ENCODE data around the gene COA3. TPM values are rescaled to one million over a fixed set of nuclear protein-coding genes. Genes with fewer than 3 reads are reported as not detected.
"Not testable (repeated sequence)": the region's sequence is repeated elsewhere in the genome, so short reads cannot be mapped to it uniquely, and the experiment has no call there.

The COA3 gene
- total RNA-seq, 2 donors from 2014 or later = 142 to 167 TPM

- DNase-seq (no peak), ATAC-seq (no peak)
- intact Hi-C loops (cut with DNase I, micrococcal nuclease) = no loop called here
Measured at GRCh38 chr17:42784811-42785592, 13.5 kb downstream of the COA3 start.

GRCh38 chr17:42784409-42784808 is 14.1 kb downstream of the COA3 start:
- intact Hi-C loops (cut with DNase I, micrococcal nuclease) = no loop called here
- ATAC-seq (no peak), DNase-seq (no peak)

- ATAC-seq (no peak), DNase-seq (no peak)
- intact Hi-C loops (cut with DNase I, micrococcal nuclease) = no loop called here
Measured at GRCh38 chr17:42783791-42784138, 14.7 kb downstream of the COA3 start.

- intact Hi-C loops (cut with DNase I, micrococcal nuclease) = no loop called here
- DNase-seq = no peak
- no peak for ATAC-seq
Measured at GRCh38 chr17:42783062-42783790, 15.3 kb downstream of the COA3 start.

GRCh38 chr17:42782166-42783061 is 16.1 kb downstream of the COA3 start:
- ATAC-seq (peak; percentile 28), DNase-seq (no peak)
- intact Hi-C loops (cut with DNase I, micrococcal nuclease) = no loop called here

- ATAC-seq = peak; percentile 1
- DNase-seq = no peak
- intact Hi-C loops (cut with DNase I, micrococcal nuclease) = no loop called here
Measured at GRCh38 chr17:42781639-42782165, 16.8 kb downstream of the COA3 start.

GRCh38 chr17:42780851-42781638 is 17.5 kb downstream of the COA3 start:
- peak; percentile 7 for ATAC-seq
- DNase-seq = no peak
- intact Hi-C loops (cut with DNase I, micrococcal nuclease) = no loop called here

- intact Hi-C loops (cut with DNase I, micrococcal nuclease) = no loop called here
- ATAC-seq (peak; percentile 71), DNase-seq (peak; percentile 77 to 89)
Measured at GRCh38 chr17:42779936-42780850, 18.3 kb downstream of the COA3 start, which contains the start of gene WNK4. WNK4 (plus strand) TSS chr17:42780610; CDS start chr17:42780699, 89 bp downstream.

GRCh38 chr17:42779304-42779935 is 19.1 kb downstream of the COA3 start:
- ATAC-seq (peak; percentile 25), DNase-seq (peak in 1 of 2 donors; percentile 50)
- intact Hi-C loops (cut with DNase I, micrococcal nuclease) = no loop called here

GRCh38 chr17:42778570-42778969 is 19.9 kb downstream of the COA3 start:
- intact Hi-C loops (cut with DNase I, micrococcal nuclease) = no loop called here
- ATAC-seq (no peak), DNase-seq (no peak)

GRCh38 chr17:42775534-42776098 is 22.9 kb downstream of the COA3 start:
- DNase-seq (no peak), ATAC-seq (no peak)
- intact Hi-C loops (cut with DNase I, micrococcal nuclease) = no loop called here

GRCh38 chr17:42774066-42774745 is 24.3 kb downstream of the COA3 start:
- DNase-seq (no peak), ATAC-seq (no peak)
- intact Hi-C loops (cut with DNase I, micrococcal nuclease) = no loop called here

GRCh38 chr17:42773290-42774035 is 25.0 kb downstream of the COA3 start, which contains the start of gene VPS25:
VPS25 (plus strand) TSS chr17:42773449; CDS start chr17:42773476, 27 bp downstream.
- intact Hi-C loops (cut with DNase I, micrococcal nuclease) = no loop called here
- DNase-seq = peak; percentile 80 to 81

GRCh38 chr17:42772945-42773289 is 25.6 kb downstream of the COA3 start:
- ATAC-seq (no peak), DNase-seq (no peak)
- intact Hi-C loops (cut with DNase I, micrococcal nuclease) = no loop called here

More at GRCh38 chr17:42773290-42774035, 25.0 kb downstream of the COA3 start, which contains the start of gene VPS25:
- ATAC-seq = peak; percentile 95

- not testable (repeated sequence) for DNase-seq
Measured at GRCh38 chr17:42769964-42770363, 28.5 kb downstream of the COA3 start.

More at GRCh38 chr17:42769964-42770363, 28.5 kb downstream of the COA3 start:
- intact Hi-C loops (cut with DNase I, micrococcal nuclease); ATAC-seq: not testable (repeated sequence)
